ENCODE data around the gene RAD51B. TPM values are rescaled to one million over a fixed set of nuclear protein-coding genes. Genes with fewer than 3 reads are reported as not detected.

The RAD51B gene
- total RNA-seq, 1 experiment from 2014 or later, result 16.7 TPM

GRCh38 chr14:68695856-68696255, 876.3 kb downstream of the RAD51B start:
- Histone ChIP-seq H3K4me1 (ENCODE audit: insufficient read depth, low read length) (no peaks in the 10 kb centered on the region), H3K79me1 (ENCODE audit: insufficient read depth, low read depth, low read length, poor library complexity, severe bottlenecking) (no peaks in the 10 kb centered on the region), H3K56ac (ENCODE audit: insufficient read length, low read depth, low read length) (no peak overlapping the region), H3K14ac (ENCODE audit: insufficient read depth, low read length) (no peak overlapping the region), H2AFZ (ENCODE audit: low read length) (no peak overlapping the region), H4K8ac (replicated peaks; ENCODE audit: insufficient read length, low read depth, low read length) (no peak overlapping the region), H3K9ac (ENCODE audit: extremely low read depth, insufficient read length, low read length) (no peak overlapping the region), H2BK15ac (ENCODE audit: low read depth, low read length) (no peak overlapping the region), H3K4ac (ENCODE audit: low read depth, low read length) (no peak overlapping the region), H4K91ac (ENCODE audit: insufficient read length, low read depth, low read length) (no peak overlapping the region), H2BK20ac (ENCODE audit: low read depth, low read length, poor library complexity, severe bottlenecking) (no peak overlapping the region), H3K27ac (ENCODE audit: insufficient read length, low read depth, low read length) (no peak overlapping the region), H3K23me2 (ENCODE audit: insufficient read length, low read depth, low read length, poor library complexity, severe bottlenecking) (no peaks in the 10 kb centered on the region), H2BK5ac (ENCODE audit: insufficient read length, low read length) (no peak overlapping the region), H4K20me1 (ENCODE audit: control insufficient read depth, insufficient read depth, insufficient read length) (no peaks in the 10 kb centered on the region), H3K9me3 (ENCODE audit: control insufficient read depth, low read depth, low read length) (peaks cover 4% of the 10 kb centered on the region), H3T11ph (ENCODE audit: low read length) (no peak overlapping the region), H3K27me3 (ENCODE audit: insufficient read depth, low read length) (no peaks in the 10 kb centered on the region), H3K23ac (ENCODE audit: insufficient read length, low read depth, low read length) (no peak overlapping the region), H3K18ac (ENCODE audit: insufficient read length, low read depth, low read length) (no peak overlapping the region), H3K4me2 (ENCODE audit: insufficient read depth, insufficient read length, low read length) (no peak overlapping the region), H3K79me2 (ENCODE audit: insufficient read depth, low read length) (no peaks in the 10 kb centered on the region), H2BK12ac (ENCODE audit: insufficient read length, low read depth, low read length) (no peak overlapping the region), H2BK120ac (ENCODE audit: low read depth, low read length, poor library complexity, severe bottlenecking) (no peak overlapping the region), H4K5ac (ENCODE audit: insufficient read length, low read depth, low read length) (no peak overlapping the region), H2AK5ac (ENCODE audit: insufficient read length, low read length) (no peak overlapping the region)
- DNase-seq, result no peak
- no CpG with 5 or more reads among the region's 2 CpGs for WGBS (ENCODE audit: extremely low coverage, insufficient read length, low lambda C conversion rate)
- Mint-ChIP-seq H3K4me1 (peaks cover 14% of the 10 kb centered on the region in 2 experiments), H3K27me3 (ENCODE audit: low read depth) (peaks cover 28% of the 10 kb centered on the region), H3K36me3 (ENCODE audit: insufficient read depth in 1 of 3, low read depth in 3 of 3) (peaks cover 0 to 8% (median 1%) of the 10 kb centered on the region in 3 experiments; a peak in 4 of 7 replicates), H3K27ac (no peak overlapping the region), H3K4me3 (no peak overlapping the region), H3K9me3 (peaks cover 6 to 9% of the 10 kb centered on the region in 2 experiments; a peak in 4 of 5 replicates)
- TF ChIP-seq, protein P1, sequence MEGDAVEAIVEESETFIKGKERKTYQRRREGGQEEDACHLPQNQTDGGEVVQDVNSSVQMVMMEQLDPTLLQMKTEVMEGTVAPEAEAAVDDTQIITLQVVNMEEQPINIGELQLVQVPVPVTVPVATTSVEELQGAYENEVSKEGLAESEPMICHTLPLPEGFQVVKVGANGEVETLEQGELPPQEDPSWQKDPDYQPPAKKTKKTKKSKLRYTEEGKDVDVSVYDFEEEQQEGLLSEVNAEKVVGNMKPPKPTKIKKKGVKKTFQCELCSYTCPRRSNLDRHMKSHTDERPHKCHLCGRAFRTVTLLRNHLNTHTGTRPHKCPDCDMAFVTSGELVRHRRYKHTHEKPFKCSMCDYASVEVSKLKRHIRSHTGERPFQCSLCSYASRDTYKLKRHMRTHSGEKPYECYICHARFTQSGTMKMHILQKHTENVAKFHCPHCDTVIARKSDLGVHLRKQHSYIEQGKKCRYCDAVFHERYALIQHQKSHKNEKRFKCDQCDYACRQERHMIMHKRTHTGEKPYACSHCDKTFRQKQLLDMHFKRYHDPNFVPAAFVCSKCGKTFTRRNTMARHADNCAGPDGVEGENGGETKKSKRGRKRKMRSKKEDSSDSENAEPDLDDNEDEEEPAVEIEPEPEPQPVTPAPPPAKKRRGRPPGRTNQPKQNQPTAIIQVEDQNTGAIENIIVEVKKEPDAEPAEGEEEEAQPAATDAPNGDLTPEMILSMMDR (conservative IDR thresholded peaks at IDR 0.05), result no peak
